ENCODE measurements around the gene PSMA2. TPM values are rescaled to one million over a fixed set of nuclear protein-coding genes. Genes with fewer than 3 reads are reported as not detected.

The PSMA2 gene
- 10 to 100 TPM; 39.1 to 73.1 (median 61.0) TPM for total RNA-seq
- long read RNA-seq, donor 1, transcript PSMA2-201 (8 exons, 1,487 nt), result major isoform, 131 of 132 reads
- long read RNA-seq, donor 1, partial matches to known transcripts, result 1 of 132 reads
- long read RNA-seq, donor 1, other reads (novel, unspliced or antisense), result 0 of 132 reads
- long read RNA-seq, donor 2, transcript PSMA2-201 (8 exons, 1,487 nt), result major isoform, 148 of 159 reads
- long read RNA-seq, donor 2, partial matches to known transcripts, result 10 of 159 reads
- long read RNA-seq, donor 2, other reads (novel, unspliced or antisense), result 1 of 159 reads

DNA sequence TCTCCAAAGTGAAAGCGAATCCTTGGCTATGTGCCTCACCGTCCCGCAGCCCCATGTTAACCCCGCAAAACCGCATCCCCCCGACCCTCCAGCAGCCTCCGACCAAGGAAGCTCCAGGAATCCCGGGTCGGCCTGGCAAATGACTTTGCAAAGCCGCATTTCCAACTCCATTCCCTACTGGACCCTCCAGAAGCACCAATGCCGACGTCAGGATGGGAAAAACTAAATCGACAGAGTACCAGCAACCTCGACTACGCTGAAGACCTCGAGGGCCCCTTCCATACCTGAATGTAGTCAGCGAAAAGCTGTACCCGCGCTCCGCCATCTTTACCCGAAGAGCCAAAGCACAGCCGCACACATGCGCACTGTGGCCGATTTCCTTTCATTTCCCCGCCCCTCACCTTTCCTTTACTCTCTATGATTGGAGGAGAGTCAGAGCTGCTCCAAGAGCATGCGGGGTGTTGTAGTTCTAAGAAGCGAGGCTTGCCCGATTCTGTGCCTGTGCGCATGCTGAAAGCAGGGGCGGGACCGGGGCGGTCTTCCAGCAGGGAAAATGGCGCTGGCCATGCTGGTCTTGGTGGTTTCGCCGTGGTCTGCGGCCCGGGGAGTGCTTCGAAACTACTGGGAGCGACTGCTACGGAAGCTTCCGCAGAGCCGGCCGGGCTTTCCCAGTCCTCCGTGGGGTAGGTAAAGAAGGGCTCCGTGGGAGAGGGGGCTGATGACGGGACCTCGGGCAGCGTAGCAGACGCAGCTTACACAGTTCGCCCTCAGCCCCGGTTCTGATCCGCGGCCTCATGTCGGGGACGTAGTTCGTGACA is at the start of gene PSMA2, which contains the start of gene MRPL32:
Gene PSMA2, minus strand, starts transcription at position 341 of the 818 bp plus-strand sequence. Its CDS starts 16 bp downstream, at position 325.
Gene MRPL32, plus strand, starts transcription at position 543 of the 818 bp plus-strand sequence. Its CDS starts 11 bp downstream, at position 554.
- TF ChIP-seq, protein P1, sequence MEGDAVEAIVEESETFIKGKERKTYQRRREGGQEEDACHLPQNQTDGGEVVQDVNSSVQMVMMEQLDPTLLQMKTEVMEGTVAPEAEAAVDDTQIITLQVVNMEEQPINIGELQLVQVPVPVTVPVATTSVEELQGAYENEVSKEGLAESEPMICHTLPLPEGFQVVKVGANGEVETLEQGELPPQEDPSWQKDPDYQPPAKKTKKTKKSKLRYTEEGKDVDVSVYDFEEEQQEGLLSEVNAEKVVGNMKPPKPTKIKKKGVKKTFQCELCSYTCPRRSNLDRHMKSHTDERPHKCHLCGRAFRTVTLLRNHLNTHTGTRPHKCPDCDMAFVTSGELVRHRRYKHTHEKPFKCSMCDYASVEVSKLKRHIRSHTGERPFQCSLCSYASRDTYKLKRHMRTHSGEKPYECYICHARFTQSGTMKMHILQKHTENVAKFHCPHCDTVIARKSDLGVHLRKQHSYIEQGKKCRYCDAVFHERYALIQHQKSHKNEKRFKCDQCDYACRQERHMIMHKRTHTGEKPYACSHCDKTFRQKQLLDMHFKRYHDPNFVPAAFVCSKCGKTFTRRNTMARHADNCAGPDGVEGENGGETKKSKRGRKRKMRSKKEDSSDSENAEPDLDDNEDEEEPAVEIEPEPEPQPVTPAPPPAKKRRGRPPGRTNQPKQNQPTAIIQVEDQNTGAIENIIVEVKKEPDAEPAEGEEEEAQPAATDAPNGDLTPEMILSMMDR (IDR thresholded peaks at IDR 0.05), result no peak
- peaks cover 43% of the 10 kb centered on the region for H3K4me1 ChIP-seq (ENCODE audit: low read depth)
- ATAC-seq (peak; percentile 99), DNase-seq (peak; percentile 94 to 97 (median 95))
- H3K4me3 ChIP-seq, result peak within 1 kb of the TSS; percentile 83
- H3K9me3 ChIP-seq, result no peaks in the 10 kb centered on the region
- intact Hi-C loops (cut with DNase I, micrococcal nuclease), result no loop called here
- H3K36me3 ChIP-seq (ENCODE audit: low read depth), result no peaks in the 10 kb centered on the region

DNA sequence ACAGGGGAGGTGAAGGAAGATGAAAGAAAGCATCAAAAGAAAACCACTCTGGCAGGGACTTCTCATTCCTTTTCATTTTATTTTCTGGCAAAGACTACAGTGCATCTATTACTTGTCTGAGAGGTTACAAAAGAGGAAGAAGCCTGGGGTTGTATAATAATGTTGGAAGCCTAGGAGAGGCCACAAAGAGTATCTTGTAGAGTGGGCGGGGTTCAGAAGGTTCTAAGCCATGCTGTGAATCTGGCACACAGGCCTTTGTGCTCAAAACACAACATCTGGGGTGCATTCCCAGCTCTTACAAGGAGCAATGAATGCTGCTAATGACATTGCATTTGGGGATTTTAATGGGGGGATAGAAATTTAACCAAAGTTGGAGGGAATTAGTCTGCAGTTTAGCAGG is 49.6 kb upstream of the PSMA2 start:
- no peaks in the 10 kb centered on the region for H3K9me3 ChIP-seq
- DNase-seq (no peak), ATAC-seq (no peak)
- no peaks in the 10 kb centered on the region for H3K36me3 ChIP-seq (ENCODE audit: low read depth)
- no peaks in the 10 kb centered on the region for H3K4me1 ChIP-seq (ENCODE audit: low read depth)
- TF ChIP-seq, protein P1 (IDR thresholded peaks at IDR 0.05), result no peak
- no peak overlapping the region for H3K4me3 ChIP-seq
- intact Hi-C loops (cut with DNase I, micrococcal nuclease), result no loop called here

DNA sequence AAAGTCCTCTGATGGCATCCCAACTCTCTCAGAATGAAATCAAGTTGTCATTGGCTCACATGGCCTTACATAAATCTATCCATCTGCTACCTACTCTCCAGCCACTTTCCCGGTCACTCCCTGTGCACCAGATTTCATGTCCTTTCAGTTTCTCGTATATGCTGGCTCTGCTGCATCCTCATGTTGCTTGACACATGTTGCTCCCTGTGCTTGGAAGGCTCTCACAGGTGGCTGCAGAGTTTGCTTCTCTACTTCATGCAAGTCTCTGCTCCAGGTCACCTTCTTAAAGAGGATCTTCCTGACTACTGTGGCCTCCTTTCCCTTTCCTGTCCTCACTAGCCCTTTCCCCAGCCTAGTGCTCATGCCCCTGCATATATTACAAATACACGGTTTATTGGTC is 48.5 kb upstream of the PSMA2 start:
- ATAC-seq (no peak), DNase-seq (no peak)
- intact Hi-C loops (cut with DNase I, micrococcal nuclease), result no loop called here
- Histone ChIP-seq H3K9me3 (no peaks in the 10 kb centered on the region), H3K36me3 (ENCODE audit: low read depth) (no peaks in the 10 kb centered on the region), H3K4me3 (no peak overlapping the region), H3K4me1 (ENCODE audit: low read depth) (no peaks in the 10 kb centered on the region)
- TF ChIP-seq, protein P1 (IDR thresholded peaks at IDR 0.05), result no peak

DNA sequence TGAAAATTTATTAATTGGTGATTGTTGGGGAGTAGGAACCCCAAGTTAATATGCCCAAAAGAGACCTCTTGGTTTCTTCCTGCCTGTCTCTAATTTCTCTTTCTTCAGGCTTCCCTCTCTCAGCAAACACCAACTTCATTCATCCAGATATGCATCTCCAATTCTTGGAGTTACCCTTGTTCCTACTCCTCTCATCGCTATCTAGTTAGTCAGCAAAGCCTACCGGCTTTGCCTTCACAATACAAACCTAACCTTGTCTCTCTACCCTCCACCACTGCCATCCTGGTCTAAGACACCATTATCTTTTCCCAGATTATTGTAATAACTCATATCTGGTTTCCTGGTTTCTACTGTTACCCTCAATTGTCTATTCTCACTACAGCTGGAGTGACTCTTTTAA is 48.1 kb upstream of the PSMA2 start:
- ATAC-seq, result no peak
- intact Hi-C loops (cut with DNase I, micrococcal nuclease), result no loop called here
- TF ChIP-seq, protein P1 (IDR thresholded peaks at IDR 0.05), result no peak
- H3K9me3 ChIP-seq, result no peaks in the 10 kb centered on the region
- H3K4me1 ChIP-seq (ENCODE audit: low read depth), result no peaks in the 10 kb centered on the region
- no peak for DNase-seq
- H3K4me3 ChIP-seq, result no peak overlapping the region
- no peaks in the 10 kb centered on the region for H3K36me3 ChIP-seq (ENCODE audit: low read depth)

DNA sequence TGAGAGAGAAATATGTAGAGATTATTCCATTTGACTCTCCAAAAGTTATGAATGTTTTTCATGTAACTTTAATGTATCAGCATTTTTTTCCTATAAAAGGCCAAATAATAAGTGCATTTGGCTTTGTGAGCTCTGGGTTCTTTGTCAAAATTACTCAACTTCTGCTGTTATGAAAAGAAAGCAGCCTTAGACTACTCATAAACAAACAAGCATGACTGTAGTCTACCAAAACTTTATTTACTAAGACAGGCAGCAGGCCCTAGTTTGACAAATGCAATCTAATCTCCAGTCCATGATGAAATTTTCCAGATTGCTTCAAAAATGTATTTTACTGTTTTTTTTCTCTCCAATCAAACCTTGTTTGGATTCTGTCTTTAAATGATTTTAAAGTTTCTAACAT is 46.5 kb upstream of the PSMA2 start:
- DNase-seq, result no peak
- no peaks in the 10 kb centered on the region for H3K9me3 ChIP-seq
- intact Hi-C loops (cut with DNase I, micrococcal nuclease), result no loop called here
- H3K4me3 ChIP-seq, result no peak overlapping the region
- H3K36me3 ChIP-seq (ENCODE audit: low read depth), result no peaks in the 10 kb centered on the region
- TF ChIP-seq, protein P1 (IDR thresholded peaks at IDR 0.05), result no peak
- H3K4me1 ChIP-seq (ENCODE audit: low read depth), result no peaks in the 10 kb centered on the region
- no peak for ATAC-seq
